K562 treated with DMSO at 1 percent for 12 hours (cell line): Measurements from ENCODE around the gene BORA. TPM values are rescaled to one million over a fixed set of nuclear protein-coding genes. Genes with fewer than 3 reads are reported as not detected.

Source experiments
- total RNA-seq: library from RNA; unstranded; fragments of 300-600 nt; gene quantifications from 2 replicates; pipeline ENCODE4 v1.2.3, GENCODE V29; 2022; ENCODE audit not compliant: insufficient read depth

Gene BORA
- total RNA-seq = 4.4 and 12.1 TPM in 2 replicates

GRCh38 chr13:72727417-72728289 lies at the start of gene BORA, which contains the start of gene MZT1:
Gene BORA (plus strand): TSS chr13:72727923. CDS start chr13:72728941, 1,018 bp downstream.
Gene MZT1 (minus strand): TSS chr13:72727629. CDS start chr13:72727602, 27 bp downstream.

DNA sequence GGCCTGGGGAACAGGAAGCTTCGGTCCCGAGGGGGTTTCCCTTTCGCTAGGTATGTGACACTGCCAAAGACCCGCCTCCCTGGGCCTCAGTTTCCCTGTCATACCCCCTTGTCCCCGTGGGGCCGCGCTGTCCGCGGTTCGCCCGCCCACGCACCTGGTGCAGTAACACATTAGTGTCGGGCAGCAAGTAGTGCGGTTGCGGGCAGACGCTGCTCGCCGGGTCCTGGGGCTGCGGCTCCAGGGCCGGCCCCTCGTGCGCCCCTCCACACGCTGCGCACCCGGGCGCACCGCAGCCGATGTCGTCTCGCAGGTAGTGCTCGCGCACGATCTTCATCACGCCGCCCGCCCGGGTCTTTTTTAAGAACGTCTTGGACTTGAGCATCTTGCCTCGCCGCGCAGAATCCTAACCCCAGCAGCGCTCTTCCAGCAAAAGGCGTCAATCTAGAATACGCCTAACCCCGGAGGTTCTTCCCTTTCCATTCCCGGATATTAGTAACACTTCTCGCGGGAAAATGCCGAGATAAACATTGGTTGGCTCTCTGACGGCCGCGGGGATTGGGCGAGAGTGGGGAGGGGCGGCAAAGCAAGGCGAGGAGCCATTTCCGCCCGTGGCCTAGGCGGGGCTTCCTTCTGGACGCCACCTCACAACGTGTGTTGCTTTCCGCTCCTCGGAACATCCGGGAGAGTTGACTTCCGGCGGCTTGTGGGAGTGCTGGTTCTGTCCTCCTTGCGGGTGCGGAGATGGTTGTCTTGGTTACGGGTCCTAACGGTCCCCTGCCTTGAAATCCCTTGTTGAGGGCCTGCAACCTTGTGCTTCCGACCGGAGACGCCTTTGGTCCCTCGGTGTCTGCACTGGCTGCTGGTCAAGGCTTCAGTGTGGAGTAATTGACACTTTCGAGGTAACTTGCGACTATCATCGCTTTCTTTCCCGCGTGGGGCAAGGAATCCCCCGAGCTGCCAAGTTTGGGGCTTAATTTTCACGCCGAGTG lies 54.0 kb downstream of the BORA start, which contains the start of the genes DIS3 and PIBF1:
Gene DIS3, minus strand, starts transcription at position 450 of the 989 bp plus-strand sequence. Its CDS starts 68 bp downstream, at position 382.
Gene PIBF1, plus strand, starts transcription at position 683 of the 989 bp plus-strand sequence. CDS start 1,337 bp downstream, outside the sequence.

Other genes with a start within 250 kb of the BORA start
- gene MZT1, start 294 bp upstream of the BORA start, total RNA-seq = 11.2 and 23.5 TPM in 2 replicates
- gene DIS3, start 54.0 kb downstream of the BORA start, total RNA-seq = 7.2 and 17.1 TPM in 2 replicates
- 4.0 and 8.8 TPM in 2 replicates for gene PIBF1, start 54.2 kb downstream of the BORA start, total RNA-seq